H1 (cell line): ENCODE measurements around the gene ALPK3. TPM values are rescaled to one million over a fixed set of nuclear protein-coding genes. Genes with fewer than 3 reads are reported as not detected.

Experiments used
- SAP30 ChIP-seq: fragments of 300-600 bp; sonication (generic); IDR thresholded peaks from 2 replicates; pipeline ENCODE4 v1.7.1; 2012; ENCODE audit warnings: low read length, moderate library complexity, mild to moderate bottlenecking, inconsistent platforms; ENCODE audit not compliant: insufficient read depth, insufficient replicate concordance
- polyA plus RNA-seq, 7 experiments: library from polyadenylated mRNA; depleted of rRNA in 3 of 7; stranded (reverse) in 5 of 7; unstranded in 2 of 7; fragments of >200 nt in 5 of 7; fragments of 200-250 nt in 2 of 7; gene quantifications; 1 replicate in 5 of 7; 2 replicates in 1 of 7; 4 replicates in 1 of 7; pipeline versions ENCODE4 v1.2.1 to v1.2.3, GENCODE V29; 2011 to 2013; ENCODE audit warnings: missing spikeins in 2 of 7, mixed read lengths in 2 of 7
- total RNA-seq: library from RNA; stranded (reverse); fragmentation: NEBNext Ultra II Directional; extraction: Animal tissue kit (Norgen Biotek cat#: 25700); gene quantifications from 2 replicates; pipeline ENCODE4 v1.2.1, GENCODE V29; 2021

The ALPK3 gene
- total and polyA plus RNA-seq, 2 of the 8 experiments (the other 6 are each of a cell fraction or from before 2014, with no cell fraction given), result 4.4 to 19.2 TPM

DNA sequence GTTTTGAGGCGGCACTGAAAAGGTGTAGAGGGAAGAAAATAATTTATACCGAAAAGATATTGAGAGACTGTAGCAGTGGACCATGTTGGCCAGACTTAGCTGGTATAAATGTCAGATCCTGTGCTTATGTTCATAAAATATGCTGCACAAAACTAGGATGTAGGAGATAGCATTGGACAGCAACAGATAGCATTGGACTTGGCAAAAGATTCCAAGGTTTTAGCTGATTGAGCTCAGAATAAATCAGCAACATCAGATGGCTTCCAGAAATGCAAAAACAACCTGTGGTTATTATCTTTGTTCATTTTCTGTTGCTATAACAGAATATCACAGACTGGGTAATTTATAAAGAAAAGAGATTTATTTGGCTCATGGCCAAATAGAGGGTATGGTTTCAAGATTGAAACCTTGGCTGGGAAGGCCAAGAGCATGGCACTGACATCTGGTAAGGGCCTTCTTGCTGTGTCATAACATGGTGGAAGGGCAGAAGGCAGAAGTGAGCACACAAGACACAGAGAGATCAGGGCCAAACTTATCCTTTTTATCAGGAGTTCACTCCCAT, 102.0 kb downstream of the ALPK3 start (continued):
- TF ChIP-seq SAP30, result no peak
